ENCODE results near the gene MAEL.

MAEL gene

DNA sequence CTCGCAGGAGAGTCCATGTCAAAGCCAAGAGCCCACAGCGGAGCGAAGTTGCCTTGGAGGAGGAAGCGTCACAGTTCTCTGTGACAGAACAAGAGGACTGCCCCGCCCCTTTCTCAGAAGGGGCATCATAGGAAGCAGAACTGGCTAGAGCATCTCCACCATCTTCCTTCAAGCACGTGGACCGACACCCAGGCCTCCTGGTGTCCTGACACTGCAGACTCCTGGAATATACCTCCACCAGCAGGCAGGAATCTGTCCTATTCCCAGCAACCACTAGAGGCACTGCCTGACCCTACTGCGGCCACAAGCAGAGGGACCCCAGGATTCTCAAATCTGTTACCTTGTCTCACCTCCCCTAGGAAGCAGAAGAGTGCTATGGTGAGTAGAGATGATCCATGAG, 63.3 kb downstream of the MAEL start:
- Histone ChIP-seq H3K36me3 (no peaks in the 10 kb centered on the region), H3K27me3 (no peaks in the 10 kb centered on the region), H3K4me3 (ENCODE audit: low read depth in 1 of 2, low read length in 1 of 2) (no peak overlapping the region), H3K4me1 (ENCODE audit: control insufficient read depth in 1 of 2, insufficient read depth in 1 of 2, low read depth in 1 of 2, low read length in 1 of 2) (no peaks in the 10 kb centered on the region), H3K27ac (no peak overlapping the region), H3K9me3 (no peaks in the 10 kb centered on the region)
- no peak for TF ChIP-seq CTCF (IDR thresholded peaks at IDR 0.05)

- H3K4me3 ChIP-seq (ENCODE audit: low read depth in 1 of 2, low read length in 1 of 2): no peak overlapping the region
- H3K9me3 ChIP-seq: no peaks in the 10 kb centered on the region
- no peak overlapping the region for H3K27ac ChIP-seq
- peaks cover 0 to 4% of the 10 kb centered on the region in 2 experiments for H3K4me1 ChIP-seq (ENCODE audit: control insufficient read depth in 1 of 2, insufficient read depth in 1 of 2, low read depth in 1 of 2, low read length in 1 of 2)
- no peaks in the 10 kb centered on the region for H3K27me3 ChIP-seq
- H3K36me3 ChIP-seq: no peaks in the 10 kb centered on the region
- no peak for TF ChIP-seq CTCF (IDR thresholded peaks at IDR 0.05)
These were observed 65.5 kb downstream of the MAEL start for GRCh38 chr1:167054531-167054930.

DNA sequence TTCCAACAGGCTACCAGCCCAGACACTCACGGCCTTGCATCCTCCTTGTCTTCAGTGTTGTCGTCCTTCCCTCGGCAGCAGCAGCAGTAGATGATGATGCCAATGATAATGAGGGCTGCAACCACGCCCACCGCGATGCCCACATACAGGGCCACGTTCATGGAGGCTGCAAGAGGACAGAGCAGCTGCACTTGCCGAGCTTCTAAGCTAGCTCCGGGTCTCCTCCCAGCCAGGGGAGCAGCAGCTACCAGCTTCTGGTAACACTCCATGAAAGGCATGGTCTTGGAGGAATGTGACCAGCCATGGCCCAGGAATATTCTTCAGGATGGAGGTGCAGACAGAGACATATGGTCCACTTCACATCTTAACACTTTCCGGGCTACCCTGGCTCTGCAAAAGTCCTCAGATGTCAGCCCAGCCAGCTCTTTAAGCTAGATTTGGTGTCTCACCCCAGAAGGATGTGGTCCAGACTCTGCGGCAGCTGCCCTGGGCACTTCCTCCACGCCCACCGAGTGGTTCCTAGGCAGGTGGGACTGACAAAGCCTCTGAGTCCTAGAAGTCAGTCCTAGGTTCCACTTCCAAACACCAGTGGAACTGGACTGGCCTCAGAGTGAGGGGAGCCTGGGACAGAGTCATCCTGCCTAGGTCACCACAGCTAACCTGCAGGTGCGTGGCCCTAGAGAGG, 66.0 kb downstream of the MAEL start:
- no peak overlapping the region for H3K4me3 ChIP-seq (ENCODE audit: low read depth in 1 of 2, low read length in 1 of 2)
- H3K4me1 ChIP-seq (ENCODE audit: control insufficient read depth in 1 of 2, insufficient read depth in 1 of 2, low read depth in 1 of 2, low read length in 1 of 2): peaks cover 0 to 4% of the 10 kb centered on the region in 2 experiments
- no peak overlapping the region for H3K27ac ChIP-seq
- TF ChIP-seq CTCF (IDR thresholded peaks at IDR 0.05): no peak
- no peaks in the 10 kb centered on the region for H3K9me3 ChIP-seq
- H3K36me3 ChIP-seq: no peaks in the 10 kb centered on the region
- no peaks in the 10 kb centered on the region for H3K27me3 ChIP-seq

- Histone ChIP-seq H3K9me3 (no peaks in the 10 kb centered on the region), H3K27ac (no peak overlapping the region), H3K4me1 (ENCODE audit: control insufficient read depth in 1 of 2, insufficient read depth in 1 of 2, low read depth in 1 of 2, low read length in 1 of 2) (peaks cover 0 to 4% of the 10 kb centered on the region in 2 experiments), H3K27me3 (no peaks in the 10 kb centered on the region), H3K4me3 (ENCODE audit: low read depth in 1 of 2, low read length in 1 of 2) (no peak overlapping the region), H3K36me3 (no peaks in the 10 kb centered on the region)
- TF ChIP-seq CTCF (IDR thresholded peaks at IDR 0.05): no peak
These were observed 67.6 kb downstream of the MAEL start for GRCh38 chr1:167056529-167057231.

GRCh38 chr1:167057241-167057688, 68.2 kb downstream of the MAEL start:
- peaks cover 0 to 4% of the 10 kb centered on the region in 2 experiments for H3K4me1 ChIP-seq (ENCODE audit: control insufficient read depth in 1 of 2, insufficient read depth in 1 of 2, low read depth in 1 of 2, low read length in 1 of 2)
- H3K27me3 ChIP-seq: no peaks in the 10 kb centered on the region
- no peaks in the 10 kb centered on the region for H3K9me3 ChIP-seq
- no peak for TF ChIP-seq CTCF (IDR thresholded peaks at IDR 0.05)
- no peak overlapping the region for H3K27ac ChIP-seq
- H3K36me3 ChIP-seq: no peaks in the 10 kb centered on the region
- H3K4me3 ChIP-seq (ENCODE audit: low read depth in 1 of 2, low read length in 1 of 2): no peak overlapping the region

Measured in neutrophil (primary cell).